ENCODE results near the gene SLC9A7.

- TF ChIP-seq, protein P1, sequence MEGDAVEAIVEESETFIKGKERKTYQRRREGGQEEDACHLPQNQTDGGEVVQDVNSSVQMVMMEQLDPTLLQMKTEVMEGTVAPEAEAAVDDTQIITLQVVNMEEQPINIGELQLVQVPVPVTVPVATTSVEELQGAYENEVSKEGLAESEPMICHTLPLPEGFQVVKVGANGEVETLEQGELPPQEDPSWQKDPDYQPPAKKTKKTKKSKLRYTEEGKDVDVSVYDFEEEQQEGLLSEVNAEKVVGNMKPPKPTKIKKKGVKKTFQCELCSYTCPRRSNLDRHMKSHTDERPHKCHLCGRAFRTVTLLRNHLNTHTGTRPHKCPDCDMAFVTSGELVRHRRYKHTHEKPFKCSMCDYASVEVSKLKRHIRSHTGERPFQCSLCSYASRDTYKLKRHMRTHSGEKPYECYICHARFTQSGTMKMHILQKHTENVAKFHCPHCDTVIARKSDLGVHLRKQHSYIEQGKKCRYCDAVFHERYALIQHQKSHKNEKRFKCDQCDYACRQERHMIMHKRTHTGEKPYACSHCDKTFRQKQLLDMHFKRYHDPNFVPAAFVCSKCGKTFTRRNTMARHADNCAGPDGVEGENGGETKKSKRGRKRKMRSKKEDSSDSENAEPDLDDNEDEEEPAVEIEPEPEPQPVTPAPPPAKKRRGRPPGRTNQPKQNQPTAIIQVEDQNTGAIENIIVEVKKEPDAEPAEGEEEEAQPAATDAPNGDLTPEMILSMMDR (IDR thresholded peaks at IDR 0.05), result no peak
- TF ChIP-seq POLR2A (IDR thresholded peaks at IDR 0.05) (no peak), POLR2AphosphoS5 (IDR thresholded peaks at IDR 0.05) (no peak)
These were observed 184.8 kb downstream of the SLC9A7 start for GRCh38 chrX:46573892-46574773.
